SH-SY5Y (cell line): ENCODE results near the gene PRDM16.

Source experiments
- GATA2 ChIP-seq: IDR thresholded peaks from 2 replicates; pipeline ENCODE4 v1.6.1; 2011; ENCODE audit warnings: mild to moderate bottlenecking, low read depth, low read length
- GATA3 ChIP-seq: IDR thresholded peaks from 2 replicates; pipeline ENCODE4 v1.6.1; 2011; ENCODE audit warnings: low read depth, mild to moderate bottlenecking, low read length, moderate library complexity

The PRDM16 gene

GRCh38 chr1:3459940-3460671 is 391.1 kb downstream of the PRDM16 start:
- TF ChIP-seq GATA2 (no peak), GATA3 (no peak)

GRCh38 chr1:3460672-3461131 is 391.7 kb downstream of the PRDM16 start:
- TF ChIP-seq GATA3 (no peak), GATA2 (no peak)

- no peak for TF ChIP-seq GATA3
- no peak for TF ChIP-seq GATA2
These were observed 392.4 kb downstream of the PRDM16 start for GRCh38 chr1:3461238-3461933.

GRCh38 chr1:3461934-3462275 is 392.9 kb downstream of the PRDM16 start:
- TF ChIP-seq GATA3 (no peak), GATA2 (no peak)

GRCh38 chr1:3462356-3463012 is 393.5 kb downstream of the PRDM16 start:
- TF ChIP-seq GATA2, result no peak
- TF ChIP-seq GATA3, result no peak

- no peak for TF ChIP-seq GATA3
- TF ChIP-seq GATA2, result no peak
These were observed 394.0 kb downstream of the PRDM16 start for GRCh38 chr1:3463013-3463385.

GRCh38 chr1:3463408-3463863 is 394.4 kb downstream of the PRDM16 start:
- TF ChIP-seq GATA2 (no peak), GATA3 (no peak)

- TF ChIP-seq GATA2, result no peak
- no peak for TF ChIP-seq GATA3
These were observed 395.1 kb downstream of the PRDM16 start for GRCh38 chr1:3463891-3464648.

GRCh38 chr1:3464649-3465025 is 395.6 kb downstream of the PRDM16 start:
- TF ChIP-seq GATA2, result no peak
- TF ChIP-seq GATA3, result no peak

- TF ChIP-seq GATA3 (no peak), GATA2 (no peak)
These were observed 396.3 kb downstream of the PRDM16 start for GRCh38 chr1:3465091-3465934.

- TF ChIP-seq GATA2, result no peak
- no peak for TF ChIP-seq GATA3
These were observed 396.9 kb downstream of the PRDM16 start for GRCh38 chr1:3465935-3466321.

- TF ChIP-seq GATA3 (no peak), GATA2 (no peak)
These were observed 397.5 kb downstream of the PRDM16 start for GRCh38 chr1:3466366-3467075.
